Neuronal stem cell (in vitro differentiated cells): ENCODE data around the gene ZDHHC7. TPM values are rescaled to one million over a fixed set of nuclear protein-coding genes. Genes with fewer than 3 reads are reported as not detected.

Experiments used
- DNase-seq: peaks from one replicate; pipeline ENCODE4 v3.0.0-alpha.2; 2013; ENCODE audit warnings: low spot score
- H2AFZ ChIP-seq: one replicate; pipeline ENCODE4 v1.6.1; 2013; ENCODE audit warnings: mild to moderate bottlenecking, low read length, inconsistent platforms
- H2AK5ac ChIP-seq: 2 replicates; pipeline ENCODE4 v1.6.1; 2013; ENCODE audit warnings: low read depth, mild to moderate bottlenecking, inconsistent platforms, low read length, moderate library complexity, mixed read lengths
- H2BK120ac ChIP-seq: 2 replicates; pipeline ENCODE4 v1.6.1; 2013; ENCODE audit warnings: low read depth, mild to moderate bottlenecking, inconsistent platforms, low read length, moderate library complexity, mixed read lengths
- H2BK12ac ChIP-seq: one replicate; pipeline ENCODE4 v1.6.1; 2013; ENCODE audit warnings: low read length, inconsistent platforms
- H2BK15ac ChIP-seq: 2 replicates; pipeline ENCODE4 v1.6.1; 2013; ENCODE audit warnings: mild to moderate bottlenecking, low read length, inconsistent platforms, mixed read lengths
- H2BK5ac ChIP-seq: one replicate; pipeline ENCODE4 v1.6.1; 2013; ENCODE audit warnings: inconsistent platforms, mild to moderate bottlenecking, low read length, moderate library complexity
- H3K14ac ChIP-seq: one replicate; pipeline ENCODE4 v1.6.1; 2013; ENCODE audit warnings: low read length, inconsistent platforms
- H3K18ac ChIP-seq: 2 replicates; pipeline ENCODE4 v1.6.1; 2013; ENCODE audit warnings: low read length, inconsistent platforms
- H3K23ac ChIP-seq: 2 replicates; pipeline ENCODE4 v1.6.1; 2013; ENCODE audit warnings: low read depth, mild to moderate bottlenecking, mixed read lengths, low read length, inconsistent platforms; ENCODE audit not compliant: poor library complexity
- H3K27ac ChIP-seq: replicated peaks from 3 replicates; pipeline ENCODE4 v1.5.1; 2013; ENCODE audit warnings: low read length, inconsistent platforms
- H3K27me3 ChIP-seq, 3 experiments: 2 replicates each; pipeline ENCODE4 v1.6.1; 2013; ENCODE audit warnings: low read length in 3 of 3, mild to moderate bottlenecking in 2 of 3, inconsistent platforms in 1 of 3, low read depth in 1 of 3, mixed read lengths in 1 of 3, moderate library complexity in 1 of 3; ENCODE audit not compliant: control insufficient read depth in 3 of 3, insufficient read depth in 3 of 3
- H3K36me3 ChIP-seq, 2 donors: replicated peaks in 1 of 2; 2 replicates each; pipeline ENCODE4 v1.6.1; 2013; ENCODE audit warnings: low read length in 2 of 2; ENCODE audit not compliant: control insufficient read depth in 2 of 2, insufficient read depth in 2 of 2
- H3K4ac ChIP-seq: 2 replicates; pipeline ENCODE4 v1.6.1; 2013; ENCODE audit warnings: inconsistent platforms, mild to moderate bottlenecking, low read length, moderate library complexity
- H3K4me1 ChIP-seq, 2 donors: 1 replicate in 1 of 2; 2 replicates in 1 of 2; pipeline ENCODE4 v1.6.1; 2013; ENCODE audit warnings: low read length in 2 of 2, low read depth in 1 of 2; ENCODE audit not compliant: control insufficient read depth in 2 of 2, insufficient read depth in 1 of 2
- H3K4me2 ChIP-seq: one replicate; pipeline ENCODE4 v1.6.1; 2013; ENCODE audit warnings: mild to moderate bottlenecking, low read length, inconsistent platforms; ENCODE audit not compliant: insufficient read depth, poor library complexity, severe bottlenecking
- H3K4me3 ChIP-seq, 2 donors: 2 replicates each; pipeline ENCODE4 v1.5.1; 2013; ENCODE audit warnings: low read length in 2 of 2, mild to moderate bottlenecking in 2 of 2, inconsistent platforms in 1 of 2, moderate library complexity in 1 of 2
- H3K79me1 ChIP-seq: one replicate; pipeline ENCODE4 v1.6.1; 2013; ENCODE audit warnings: low read depth, mild to moderate bottlenecking, inconsistent platforms, low read length, moderate library complexity
- H3K9ac ChIP-seq: one replicate; pipeline ENCODE4 v1.6.1; 2013; ENCODE audit warnings: mild to moderate bottlenecking, low read depth, low read length, inconsistent platforms; ENCODE audit not compliant: poor library complexity
- H3K9me3 ChIP-seq, 2 donors: replicated peaks in 1 of 2; 2 replicates each; pipeline versions ENCODE3 to v1.6.1; 2013; ENCODE audit warnings: low read length in 2 of 2, mild to moderate bottlenecking in 2 of 2, inconsistent platforms in 1 of 2, low read depth in 1 of 2, mixed read lengths in 1 of 2, moderate library complexity in 1 of 2; ENCODE audit not compliant: control insufficient read depth in 2 of 2, insufficient read depth in 1 of 2
- H4K8ac ChIP-seq: one replicate; pipeline ENCODE4 v1.6.1; 2013; ENCODE audit warnings: low read depth, mild to moderate bottlenecking, inconsistent platforms, low read length, moderate library complexity
- H4K91ac ChIP-seq: one replicate; pipeline ENCODE4 v1.6.1; 2013; ENCODE audit warnings: low read length, low read depth, mild to moderate bottlenecking, inconsistent platforms; ENCODE audit not compliant: poor library complexity
- WGBS, 2 donors: extraction: QIAGEN DNeasy Blood & Tissue Kit; methylation state at CpG; one replicate each; pipeline ENCODE4 v1.1.7; 2013; ENCODE audit warnings: missing lambda C conversion rate in 2 of 2, mixed read lengths in 1 of 2; ENCODE audit not compliant: insufficient read length in 2 of 2, insufficient replicate concordance in 1 of 2; ENCODE audit errors: extremely low coverage in 2 of 2; 5-methylcytosine and 5-hydroxymethylcytosine counted together
- polyA plus RNA-seq, 2 experiments: library from polyadenylated mRNA; stranded (reverse); fragments of 200-250 nt; gene quantifications; one replicate each; pipeline ENCODE4 v1.2.3, GENCODE V29; 2013

Gene ZDHHC7, protein sequence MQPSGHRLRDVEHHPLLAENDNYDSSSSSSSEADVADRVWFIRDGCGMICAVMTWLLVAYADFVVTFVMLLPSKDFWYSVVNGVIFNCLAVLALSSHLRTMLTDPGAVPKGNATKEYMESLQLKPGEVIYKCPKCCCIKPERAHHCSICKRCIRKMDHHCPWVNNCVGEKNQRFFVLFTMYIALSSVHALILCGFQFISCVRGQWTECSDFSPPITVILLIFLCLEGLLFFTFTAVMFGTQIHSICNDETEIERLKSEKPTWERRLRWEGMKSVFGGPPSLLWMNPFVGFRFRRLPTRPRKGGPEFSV
- polyA plus RNA-seq (2013, experiment 1 of 2), result 32.5 TPM
- 32.9 TPM for polyA plus RNA-seq (2013, experiment 2 of 2)

GRCh38 chr16:85010931-85011845 lies at the start of gene ZDHHC7:
Gene ZDHHC7, minus strand, starts transcription at chr16:85011535. Its CDS starts 20,917 bp downstream, at chr16:84990618.
- Histone ChIP-seq H2BK15ac (no peak within 1 kb of the TSS), H4K8ac (no peak within 1 kb of the TSS), H3K18ac (peak within 1 kb of the TSS; percentile 92), H3K4me2 (peak within 1 kb of the TSS; percentile 70), H4K91ac (no peak within 1 kb of the TSS), H2BK12ac (no peak within 1 kb of the TSS), H3K36me3 (peaks cover 0 to 11% of the 10 kb centered on the region in 2 donors), H2AFZ (peak within 1 kb of the TSS; percentile 96), H3K23ac (peak within 1 kb of the TSS; percentile 89), H3K4me1 (peaks cover 0 to 4% of the 10 kb centered on the region in 2 donors), H3K9me3 (no peaks in the 10 kb centered on the region), H3K79me1 (no peaks in the 10 kb centered on the region), H3K4me3 (peak within 1 kb of the TSS; percentile 94 to 95), H3K4ac (no peak within 1 kb of the TSS), H3K27ac (peak within 1 kb of the TSS; percentile 85), H2BK120ac (no peak within 1 kb of the TSS), H3K27me3 (no peaks in the 10 kb centered on the region), H2BK5ac (no peak within 1 kb of the TSS), H3K9ac (peak within 1 kb of the TSS; percentile 92), H3K14ac (no peak within 1 kb of the TSS), H2AK5ac (peak within 1 kb of the TSS; percentile 1)
- peak; percentile 73 for DNase-seq
- no CpG with 5 or more reads among the region's 86 CpGs for WGBS, 2 donors

GRCh38 chr16:85058909-85059308 lies 47.6 kb upstream of the ZDHHC7 start:
- Histone ChIP-seq H3K79me1 (no peaks in the 10 kb centered on the region), H3K4ac (no peak overlapping the region), H2BK5ac (no peak overlapping the region), H3K4me2 (no peak overlapping the region), H2BK120ac (no peak overlapping the region), H3K23ac (no peak overlapping the region), H3K9me3 (no peaks in the 10 kb centered on the region), H3K14ac (no peak overlapping the region), H3K36me3 (no peaks in the 10 kb centered on the region), H4K8ac (no peak overlapping the region), H3K4me1 (peaks cover 10 to 14% of the 10 kb centered on the region in 2 donors), H2AFZ (no peak overlapping the region), H2BK15ac (no peak overlapping the region), H4K91ac (no peak overlapping the region), H3K27ac (no peak overlapping the region), H3K4me3 (no peak overlapping the region), H2BK12ac (no peak overlapping the region), H3K18ac (no peak overlapping the region), H3K27me3 (no peaks in the 10 kb centered on the region), H3K9ac (no peak overlapping the region), H2AK5ac (no peak overlapping the region)
- no peak for DNase-seq
- whole genome bisulfite sequencing, 2 donors, result no CpG with 5 or more reads among the region's 4 CpGs

DNA sequence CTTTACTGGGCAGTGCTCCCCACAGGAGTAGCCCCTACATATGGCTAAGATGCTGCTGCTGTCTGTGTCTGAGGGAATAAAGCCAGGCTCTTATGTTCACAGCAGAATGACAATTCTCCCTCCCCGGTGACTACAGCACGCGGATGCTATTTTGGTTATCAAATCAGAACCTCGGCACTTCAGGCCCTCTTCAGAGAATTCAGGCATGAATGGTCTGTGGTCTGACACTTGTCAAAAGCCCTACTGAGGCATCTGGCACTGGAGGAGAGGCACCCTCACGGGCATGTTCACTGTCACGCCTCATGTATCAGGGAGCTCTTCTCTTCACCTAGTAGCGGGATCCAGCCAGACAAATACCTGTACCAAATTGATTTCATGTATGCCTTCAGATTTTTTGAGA lies 46.6 kb upstream of the ZDHHC7 start:
- Histone ChIP-seq H3K4me3 (no peak overlapping the region), H3K18ac (no peak overlapping the region), H3K79me1 (no peaks in the 10 kb centered on the region), H2BK120ac (no peak overlapping the region), H3K27ac (no peak overlapping the region), H3K36me3 (no peaks in the 10 kb centered on the region), H2AK5ac (no peak overlapping the region), H3K27me3 (no peaks in the 10 kb centered on the region), H3K23ac (no peak overlapping the region), H3K14ac (no peak overlapping the region), H3K4ac (no peak overlapping the region), H4K8ac (no peak overlapping the region), H2AFZ (no peak overlapping the region), H4K91ac (no peak overlapping the region), H3K9me3 (no peaks in the 10 kb centered on the region), H2BK5ac (no peak overlapping the region), H3K9ac (no peak overlapping the region), H3K4me2 (no peak overlapping the region), H3K4me1 (peaks cover 10 to 12% of the 10 kb centered on the region in 2 donors), H2BK12ac (no peak overlapping the region), H2BK15ac (no peak overlapping the region)
- no CpG with 5 or more reads among the region's 7 CpGs for WGBS, 2 donors
- DNase-seq, result no peak
